Measurements from ENCODE around the gene MLLT10. TPM values are rescaled to one million over a fixed set of nuclear protein-coding genes. Genes with fewer than 3 reads are reported as not detected.
A peak's percentile ranks its signal among the peaks of the same experiment; 100 is the strongest.

The MLLT10 gene
- total RNA-seq, 1 donor from 2014 or later: 43.9 TPM

- H3K27ac Mint-ChIP-seq (ENCODE audit: unreplicated experiment): no peak overlapping the region
- peaks cover 4% of the 10 kb centered on the region for H3K9me3 Mint-ChIP-seq (ENCODE audit: unreplicated experiment)
- H3K4me1 Mint-ChIP-seq (ENCODE audit: unreplicated experiment): peaks cover 15% of the 10 kb centered on the region
- no peak for DNase-seq (ENCODE audit: extremely low spot score, unreplicated experiment)
- TF ChIP-seq CTCF (IDR thresholded peaks at IDR 0.05): no peak
- peaks cover 40% of the 10 kb centered on the region for H3K36me3 Mint-ChIP-seq (ENCODE audit: unreplicated experiment)
- no peaks in the 10 kb centered on the region for H3K27me3 Mint-ChIP-seq (ENCODE audit: unreplicated experiment)
- H3K4me3 Mint-ChIP-seq (ENCODE audit: unreplicated experiment): no peak overlapping the region
These were observed 60.0 kb downstream of the MLLT10 start for GRCh38 chr10:21593986-21594385.

GRCh38 chr10:21599582-21599981 lies 65.5 kb downstream of the MLLT10 start:
- H3K27me3 Mint-ChIP-seq (ENCODE audit: unreplicated experiment): no peaks in the 10 kb centered on the region
- DNase-seq (ENCODE audit: extremely low spot score, unreplicated experiment): no peak
- peaks cover 13% of the 10 kb centered on the region for H3K36me3 Mint-ChIP-seq (ENCODE audit: unreplicated experiment)
- peaks cover 24% of the 10 kb centered on the region for H3K4me1 Mint-ChIP-seq (ENCODE audit: unreplicated experiment)
- TF ChIP-seq CTCF (IDR thresholded peaks at IDR 0.05): no peak
- no peaks in the 10 kb centered on the region for H3K9me3 Mint-ChIP-seq (ENCODE audit: unreplicated experiment)
- no peak overlapping the region for H3K4me3 Mint-ChIP-seq (ENCODE audit: unreplicated experiment)
- H3K27ac Mint-ChIP-seq (ENCODE audit: unreplicated experiment): peak overlapping the region; percentile 50

GRCh38 chr10:21600804-21601433 lies 66.9 kb downstream of the MLLT10 start:
- DNase-seq (ENCODE audit: extremely low spot score, unreplicated experiment): no peak
- Mint-ChIP-seq H3K9me3 (ENCODE audit: unreplicated experiment) (no peaks in the 10 kb centered on the region), H3K27ac (ENCODE audit: unreplicated experiment) (peak overlapping the region; percentile 55), H3K36me3 (ENCODE audit: unreplicated experiment) (peaks cover 11% of the 10 kb centered on the region), H3K27me3 (ENCODE audit: unreplicated experiment) (no peaks in the 10 kb centered on the region), H3K4me1 (ENCODE audit: unreplicated experiment) (peaks cover 23% of the 10 kb centered on the region), H3K4me3 (ENCODE audit: unreplicated experiment) (no peak overlapping the region)
- TF ChIP-seq CTCF (IDR thresholded peaks at IDR 0.05): no peak

- peaks cover 17% of the 10 kb centered on the region for H3K36me3 Mint-ChIP-seq (ENCODE audit: unreplicated experiment)
- H3K4me3 Mint-ChIP-seq (ENCODE audit: unreplicated experiment): no peak overlapping the region
- no peak for TF ChIP-seq CTCF (IDR thresholded peaks at IDR 0.05)
- no peaks in the 10 kb centered on the region for H3K27me3 Mint-ChIP-seq (ENCODE audit: unreplicated experiment)
- DNase-seq (ENCODE audit: extremely low spot score, unreplicated experiment): no peak
- H3K4me1 Mint-ChIP-seq (ENCODE audit: unreplicated experiment): peaks cover 23% of the 10 kb centered on the region
- no peak overlapping the region for H3K27ac Mint-ChIP-seq (ENCODE audit: unreplicated experiment)
- H3K9me3 Mint-ChIP-seq (ENCODE audit: unreplicated experiment): no peaks in the 10 kb centered on the region
These were observed 68.3 kb downstream of the MLLT10 start for GRCh38 chr10:21602313-21602712.

- Mint-ChIP-seq H3K4me3 (ENCODE audit: unreplicated experiment) (no peak overlapping the region), H3K27me3 (ENCODE audit: unreplicated experiment) (no peaks in the 10 kb centered on the region), H3K4me1 (ENCODE audit: unreplicated experiment) (peaks cover 18% of the 10 kb centered on the region), H3K27ac (ENCODE audit: unreplicated experiment) (no peak overlapping the region), H3K9me3 (ENCODE audit: unreplicated experiment) (peaks cover 10% of the 10 kb centered on the region), H3K36me3 (ENCODE audit: unreplicated experiment) (peaks cover 26% of the 10 kb centered on the region)
- DNase-seq (ENCODE audit: extremely low spot score, unreplicated experiment): no peak
- no peak for TF ChIP-seq CTCF (IDR thresholded peaks at IDR 0.05)
These were observed 69.7 kb downstream of the MLLT10 start for GRCh38 chr10:21603721-21604120.

Data from osteocyte (in vitro differentiated cells).